BLaER1 (cell line): ENCODE data around the gene RASGRF1.

ENCODE experiments used
- H3K27ac ChIP-seq: shearing (Covaris generic); formaldehyde crosslinking; 2 replicates; pipeline ENCODE4 v1.8.1; 2022
- H3K27me3 ChIP-seq: shearing (Covaris generic); formaldehyde crosslinking; 2 replicates; pipeline ENCODE4 v1.8.1; 2022
- H3K36me3 ChIP-seq: shearing (Covaris generic); formaldehyde crosslinking; 2 replicates; pipeline ENCODE4 v1.8.1; 2022
- H3K4me1 ChIP-seq: shearing (Covaris generic); formaldehyde crosslinking; 2 replicates; pipeline ENCODE4 v1.8.1; 2022
- H3K4me2 ChIP-seq: shearing (Covaris generic); formaldehyde crosslinking; 2 replicates; pipeline ENCODE4 v1.8.1; 2022
- H3K4me3 ChIP-seq: shearing (Covaris generic); formaldehyde crosslinking; 2 replicates; pipeline ENCODE4 v1.8.1; 2022
- H3K9ac ChIP-seq: shearing (Covaris generic); formaldehyde crosslinking; 2 replicates; pipeline ENCODE4 v1.8.1; 2022
- H3K9me3 ChIP-seq: shearing (Covaris generic); formaldehyde crosslinking; 2 replicates; pipeline ENCODE4 v1.8.1; 2022
- H4K20me1 ChIP-seq: shearing (Covaris generic); formaldehyde crosslinking; 2 replicates; pipeline ENCODE4 v1.8.1; 2022
- Cebpa-rat ChIP-seq: shearing (Covaris generic); IDR thresholded peaks from 2 replicates; pipeline ENCODE4 v1.8.1; 2022

The RASGRF1 gene

DNA sequence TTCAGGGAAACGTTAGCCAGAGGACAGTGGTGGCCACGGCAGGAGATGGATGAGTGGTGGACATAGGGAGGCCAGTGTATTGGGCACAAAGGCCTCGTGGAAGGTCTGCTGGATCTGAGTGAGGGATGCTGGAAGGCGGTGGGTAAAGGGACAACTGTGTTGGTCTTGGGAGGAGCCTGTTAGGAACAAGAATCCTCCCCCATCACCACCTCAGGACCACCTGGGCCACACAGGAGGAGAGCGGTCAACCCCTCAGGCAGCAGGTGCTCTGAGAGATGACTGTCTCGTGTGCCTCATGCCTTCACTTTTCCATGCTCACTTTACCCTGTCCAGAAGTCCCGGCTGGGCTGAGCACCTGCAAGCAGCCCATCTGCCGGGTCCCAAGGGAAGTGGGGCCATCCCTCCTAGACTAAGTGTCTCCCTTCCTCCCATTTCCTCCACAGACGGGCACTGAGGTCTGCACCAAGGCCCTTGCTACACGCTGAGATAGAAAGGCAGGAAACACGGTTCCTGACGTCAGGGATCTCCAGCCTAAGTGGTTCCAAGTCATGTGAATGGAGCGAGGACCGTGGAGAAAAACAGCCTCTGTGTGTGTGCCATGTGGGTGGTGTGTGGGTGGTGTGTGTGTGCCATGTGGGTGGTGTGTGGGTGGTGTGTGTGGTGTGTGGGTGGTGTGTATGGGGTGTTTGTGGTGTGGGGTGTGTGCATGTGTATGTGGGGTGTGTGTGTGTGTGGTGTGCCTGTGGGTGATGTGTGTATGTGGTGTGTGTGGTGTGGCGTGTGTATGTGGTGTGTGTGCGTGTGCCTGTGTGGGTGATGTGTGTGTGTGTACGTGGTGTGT lies 97.9 kb downstream of the RASGRF1 start:
- Histone ChIP-seq H3K9ac (no peak overlapping the region), H3K27ac (peak overlapping the region; percentile 49; the same call in 1 of the 2 replicates), H3K4me1 (peaks cover 60% of the 10 kb centered on the region), H3K4me2 (peak overlapping the region; percentile 77), H3K4me3 (no peak overlapping the region), H3K36me3 (no peaks in the 10 kb centered on the region), H4K20me1 (no peaks in the 10 kb centered on the region), H3K27me3 (no peaks in the 10 kb centered on the region), H3K9me3 (no peaks in the 10 kb centered on the region)
- TF ChIP-seq Cebpa-rat: no peak

DNA sequence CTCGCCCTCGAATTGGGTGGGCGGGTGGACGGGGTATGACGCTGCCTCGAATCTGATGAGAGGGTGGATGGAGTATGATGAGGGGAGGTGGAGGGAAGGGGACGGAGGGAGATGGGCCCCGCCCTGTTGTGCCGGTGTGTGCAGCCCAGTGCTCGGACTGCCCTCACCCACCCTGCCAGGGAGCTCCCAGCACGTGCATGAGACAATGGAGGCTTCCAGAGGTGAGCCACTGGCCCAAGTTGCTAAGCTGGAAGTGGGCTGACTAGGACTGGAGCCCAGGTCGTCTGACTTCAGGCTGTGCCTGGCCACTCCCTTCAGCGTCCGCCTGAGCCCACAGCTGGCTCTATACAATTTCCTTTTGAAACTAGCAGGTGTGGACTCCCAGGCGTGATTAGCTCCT lies 98.7 kb downstream of the RASGRF1 start:
- Histone ChIP-seq H3K27ac (peak overlapping the region; percentile 49; the same call in 1 of the 2 replicates), H3K4me2 (peak overlapping the region; percentile 77), H3K27me3 (no peaks in the 10 kb centered on the region), H3K9me3 (no peaks in the 10 kb centered on the region), H4K20me1 (no peaks in the 10 kb centered on the region), H3K4me3 (no peak overlapping the region), H3K9ac (no peak overlapping the region), H3K4me1 (peaks cover 60% of the 10 kb centered on the region), H3K36me3 (no peaks in the 10 kb centered on the region)
- no peak for TF ChIP-seq Cebpa-rat

DNA sequence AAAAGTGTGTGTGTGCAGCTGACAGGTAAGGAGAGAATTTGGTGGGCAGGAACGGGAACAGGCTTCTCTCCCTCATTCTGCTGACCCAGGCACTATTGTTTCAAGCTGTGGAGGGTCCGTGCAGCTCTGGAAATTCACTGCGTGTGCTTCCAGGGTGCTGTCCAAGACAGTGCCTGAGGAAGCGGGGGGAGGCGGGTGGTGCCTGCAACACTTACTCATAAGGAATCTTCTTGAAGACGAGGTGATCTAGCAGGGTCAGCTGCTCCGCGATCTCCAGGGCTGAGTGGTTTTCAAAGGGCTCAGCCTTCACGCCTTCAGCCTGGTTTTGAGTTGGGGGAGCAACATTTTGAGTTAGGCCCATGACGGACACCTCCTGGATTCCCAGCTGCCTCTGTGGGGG lies 99.1 kb downstream of the RASGRF1 start:
- no peaks in the 10 kb centered on the region for H4K20me1 ChIP-seq
- no peak overlapping the region for H3K27ac ChIP-seq
- H3K4me2 ChIP-seq: peak overlapping the region; percentile 77

DNA sequence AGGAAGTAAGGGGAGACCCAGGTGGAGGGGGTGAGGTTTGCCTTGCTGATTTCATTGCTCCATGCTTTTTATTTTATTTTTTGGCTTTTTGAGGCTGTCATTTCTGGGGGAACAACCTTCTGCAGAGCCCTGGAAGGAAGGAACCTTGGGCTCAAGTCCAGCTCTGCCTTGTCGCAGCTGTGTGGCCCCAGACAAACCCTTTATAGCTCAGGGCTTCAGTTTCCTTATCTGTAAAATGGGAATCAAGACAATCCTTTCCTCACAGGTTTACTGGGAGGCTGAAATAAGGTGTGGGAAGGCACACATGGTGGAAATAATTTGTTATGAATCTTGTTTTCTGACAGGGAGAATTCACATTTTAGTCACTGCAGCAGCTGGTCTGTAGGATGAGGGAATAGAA lies 100.3 kb downstream of the RASGRF1 start:
- Histone ChIP-seq H4K20me1 (no peaks in the 10 kb centered on the region), H3K4me2 (no peak overlapping the region), H3K4me1 (peaks cover 49% of the 10 kb centered on the region), H3K9ac (no peak overlapping the region), H3K4me3 (no peak overlapping the region), H3K36me3 (no peaks in the 10 kb centered on the region), H3K9me3 (no peaks in the 10 kb centered on the region), H3K27me3 (no peaks in the 10 kb centered on the region), H3K27ac (no peak overlapping the region)
- no peak for TF ChIP-seq Cebpa-rat

More for the DNA sequence above, 99.1 kb downstream of the RASGRF1 start:
- H3K9ac ChIP-seq: no peak overlapping the region
- no peaks in the 10 kb centered on the region for H3K36me3 ChIP-seq
- no peak overlapping the region for H3K4me3 ChIP-seq
- H3K4me1 ChIP-seq: peaks cover 60% of the 10 kb centered on the region
- H3K27me3 ChIP-seq: no peaks in the 10 kb centered on the region
- no peak for TF ChIP-seq Cebpa-rat
- H3K9me3 ChIP-seq: no peaks in the 10 kb centered on the region

DNA sequence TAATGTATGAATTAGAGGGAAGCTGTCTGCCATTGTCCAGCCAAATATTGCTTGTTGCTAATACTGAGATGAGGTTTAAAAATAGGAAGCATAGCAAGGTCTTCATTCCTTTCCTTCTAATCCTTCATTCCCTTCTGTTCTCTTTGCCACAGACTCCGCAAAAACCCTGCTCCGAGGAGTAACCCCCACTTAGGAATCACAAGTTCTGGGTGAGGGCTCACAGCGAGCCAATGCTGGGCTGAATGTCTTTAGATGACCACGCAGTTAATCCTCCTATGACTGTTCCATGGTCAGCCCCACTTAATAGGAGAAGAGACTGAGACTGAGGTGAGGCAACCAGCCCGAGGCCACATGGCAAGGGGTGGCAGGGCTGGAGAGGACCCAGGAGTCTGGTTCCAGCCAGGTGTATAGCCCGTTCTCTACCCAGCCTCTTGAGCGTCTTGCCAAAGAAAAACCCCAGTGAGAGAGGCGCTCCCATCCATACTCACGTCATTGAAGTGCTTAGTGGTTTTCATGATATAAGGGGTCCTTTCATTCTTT lies 100.8 kb downstream of the RASGRF1 start:
- H3K36me3 ChIP-seq: no peaks in the 10 kb centered on the region
- H3K27me3 ChIP-seq: no peaks in the 10 kb centered on the region
- no peak for TF ChIP-seq Cebpa-rat
- peaks cover 49% of the 10 kb centered on the region for H3K4me1 ChIP-seq
- no peaks in the 10 kb centered on the region for H3K9me3 ChIP-seq
- no peak overlapping the region for H3K4me3 ChIP-seq
- H3K4me2 ChIP-seq: no peak overlapping the region
- H3K27ac ChIP-seq: no peak overlapping the region
- no peak overlapping the region for H3K9ac ChIP-seq
- no peaks in the 10 kb centered on the region for H4K20me1 ChIP-seq

DNA sequence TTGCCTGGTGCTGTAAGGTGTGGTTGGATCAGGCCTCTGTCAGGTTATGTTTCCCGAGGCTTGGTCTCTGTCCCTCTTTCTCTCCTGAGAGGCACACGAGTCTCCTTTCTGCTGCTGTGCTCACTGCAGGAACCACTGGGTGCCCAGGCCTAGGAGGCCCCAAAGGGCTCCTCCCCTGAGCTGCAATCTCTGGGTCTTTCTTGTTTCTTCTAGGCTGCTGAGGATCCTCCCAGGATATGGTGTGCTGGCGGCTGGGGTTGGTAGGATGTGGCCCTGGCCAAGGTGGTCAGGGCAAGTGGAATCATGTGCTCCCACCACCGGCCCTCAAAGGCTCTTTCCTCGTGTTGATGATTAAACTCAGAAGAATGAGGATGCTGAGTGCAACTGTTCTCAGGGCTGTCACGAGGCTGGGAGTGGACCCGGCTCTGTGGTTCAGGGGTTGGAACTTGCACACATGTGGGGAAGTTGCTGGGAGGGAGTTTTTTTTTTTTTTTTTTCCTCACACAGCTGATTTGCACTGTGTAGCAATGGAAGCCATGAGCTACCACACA lies 102.1 kb downstream of the RASGRF1 start:
- no peak overlapping the region for H3K27ac ChIP-seq

DNA sequence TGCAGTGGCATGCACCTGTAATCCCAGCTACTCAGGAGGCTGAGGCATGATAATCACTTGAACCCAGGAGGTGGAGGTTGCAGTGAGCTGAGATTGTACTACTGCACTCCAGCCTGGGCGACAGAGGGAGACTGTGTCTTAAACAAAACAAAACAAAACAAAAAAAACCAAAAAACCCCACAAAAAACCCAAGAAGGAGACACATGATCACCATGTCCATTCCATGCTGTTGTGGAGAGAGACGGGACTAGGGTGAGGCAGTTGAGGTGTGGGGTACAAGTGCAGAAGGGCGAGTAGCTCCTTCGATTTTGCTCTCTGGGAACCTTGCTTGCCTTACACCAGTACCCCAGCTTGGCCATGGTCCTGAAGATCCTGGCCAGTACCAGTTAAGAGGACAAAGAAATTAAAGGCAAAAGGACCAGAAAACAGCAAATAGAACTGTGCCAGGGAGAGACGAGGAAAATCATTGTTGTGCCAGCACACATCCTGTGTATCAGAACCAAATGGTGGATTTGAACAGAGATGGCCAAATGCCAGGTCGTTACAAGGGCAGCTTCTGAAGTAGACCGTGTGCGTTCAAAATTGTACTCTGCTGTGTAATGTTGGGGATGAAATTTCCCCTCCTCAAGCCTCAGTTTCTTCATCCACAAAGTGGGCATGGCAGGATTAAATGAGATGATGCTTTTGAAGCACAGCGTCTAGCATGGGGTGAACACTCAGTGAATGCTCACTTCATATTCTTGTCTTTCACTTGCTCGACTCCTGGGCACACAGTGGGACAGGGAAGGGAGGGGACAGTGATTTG lies 102.8 kb downstream of the RASGRF1 start:
- no peak overlapping the region for H3K27ac ChIP-seq
- H3K9ac ChIP-seq: no peak overlapping the region
- H3K4me3 ChIP-seq: no peak overlapping the region
- no peaks in the 10 kb centered on the region for H3K27me3 ChIP-seq
- H3K4me1 ChIP-seq: peaks cover 42% of the 10 kb centered on the region
- H4K20me1 ChIP-seq: no peaks in the 10 kb centered on the region
- H3K9me3 ChIP-seq: no peaks in the 10 kb centered on the region
- no peaks in the 10 kb centered on the region for H3K36me3 ChIP-seq
- peak overlapping the region; percentile 30 for H3K4me2 ChIP-seq
- no peak for TF ChIP-seq Cebpa-rat

More for the DNA sequence above, 102.1 kb downstream of the RASGRF1 start:
- H3K36me3 ChIP-seq: no peaks in the 10 kb centered on the region
- H3K4me2 ChIP-seq: peak overlapping the region; percentile 30
- no peaks in the 10 kb centered on the region for H3K9me3 ChIP-seq
- no peak overlapping the region for H3K4me3 ChIP-seq
- H3K27me3 ChIP-seq: no peaks in the 10 kb centered on the region
- H3K4me1 ChIP-seq: peaks cover 42% of the 10 kb centered on the region
- no peak overlapping the region for H3K9ac ChIP-seq
- no peak for TF ChIP-seq Cebpa-rat
- H4K20me1 ChIP-seq: no peaks in the 10 kb centered on the region

DNA sequence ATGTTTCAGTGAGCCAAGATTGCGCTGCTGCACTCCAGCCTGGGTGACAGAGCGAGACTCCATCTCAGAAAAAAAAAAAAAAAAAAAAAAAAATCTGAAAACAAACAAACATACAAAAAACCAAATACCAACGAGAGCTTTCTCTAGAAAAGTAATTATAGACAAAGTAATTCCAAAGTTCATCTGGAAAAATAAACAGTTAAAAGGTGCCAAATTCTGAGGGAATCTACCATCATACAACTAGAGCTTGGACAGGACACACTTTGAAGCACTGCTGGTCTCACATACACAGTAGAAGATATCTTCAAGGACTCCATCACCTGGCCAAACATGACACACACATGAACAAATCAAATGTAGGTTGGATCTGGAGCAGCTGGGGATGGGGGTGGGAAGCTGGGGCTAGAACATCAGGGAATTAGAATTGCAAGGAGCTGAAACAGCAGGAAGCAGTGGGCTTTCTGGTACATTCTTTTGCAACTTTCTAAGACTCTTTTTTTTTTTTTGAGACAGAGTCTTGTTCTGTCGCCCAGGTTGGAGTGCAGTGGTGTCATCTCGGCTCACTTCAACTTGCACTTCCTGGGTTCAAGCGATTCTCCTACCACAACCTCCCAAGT lies 104.6 kb downstream of the RASGRF1 start:
- TF ChIP-seq Cebpa-rat: no peak
- Histone ChIP-seq H3K4me1 (peaks cover 45% of the 10 kb centered on the region), H3K36me3 (no peaks in the 10 kb centered on the region), H3K9ac (no peak overlapping the region), H3K4me2 (no peak overlapping the region), H3K27me3 (no peaks in the 10 kb centered on the region), H3K27ac (no peak overlapping the region), H4K20me1 (no peaks in the 10 kb centered on the region), H3K9me3 (no peaks in the 10 kb centered on the region), H3K4me3 (no peak overlapping the region)

DNA sequence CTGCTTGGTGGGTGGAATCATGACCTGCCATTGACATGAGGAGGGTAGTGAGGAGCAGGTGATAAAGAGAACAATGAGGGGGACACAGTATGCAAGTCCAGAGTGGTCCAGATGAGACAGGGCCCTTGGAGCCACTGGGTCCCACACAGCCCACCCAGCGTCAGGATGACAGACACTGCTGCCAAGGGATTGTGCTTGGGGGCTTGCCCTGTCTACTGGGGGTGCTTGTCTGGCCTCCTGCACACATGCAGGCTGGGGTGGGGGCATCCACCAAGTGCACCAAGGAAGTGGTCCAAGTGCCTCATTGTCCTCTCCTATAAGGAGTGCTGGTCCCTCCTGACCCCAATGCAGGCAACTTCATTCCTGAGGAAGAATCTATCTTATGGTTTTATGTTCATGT lies 106.5 kb downstream of the RASGRF1 start:
- Histone ChIP-seq H3K36me3 (no peaks in the 10 kb centered on the region), H3K4me1 (peaks cover 57% of the 10 kb centered on the region), H3K27ac (no peak overlapping the region), H4K20me1 (no peaks in the 10 kb centered on the region), H3K4me2 (no peak overlapping the region), H3K4me3 (no peak overlapping the region), H3K9ac (no peak overlapping the region), H3K9me3 (no peaks in the 10 kb centered on the region), H3K27me3 (no peaks in the 10 kb centered on the region)
- TF ChIP-seq Cebpa-rat: no peak
